Epithelial cell of proximal tubule (primary cell): ENCODE results near the gene MED8. TPM values are rescaled to one million over a fixed set of nuclear protein-coding genes. Genes with fewer than 3 reads are reported as not detected.

Experiments
- DNase-seq: peaks from one replicate; pipeline ENCODE4 v3.0.0-alpha.2; 2011; ENCODE audit warnings: low read depth
- H3K4me3 ChIP-seq: 2 replicates; pipeline ENCODE4 v1.5.1; 2011; ENCODE audit warnings: low read depth, mild to moderate bottlenecking, low read length
- total RNA-seq: library from RNA; depleted of rRNA; stranded (reverse); fragments of >200 nt; gene quantifications from 2 replicates; pipeline ENCODE4 v1.2.3, GENCODE V29; 2015
- TF ChIP-seq, protein P1 (sequence below): conservative IDR thresholded peaks from 2 replicates; pipeline ENCODE4 v1.5.1; 2012; ENCODE audit warnings: low read depth, mild to moderate bottlenecking, low read length

The MED8 gene
- total RNA-seq, 1 donor from 2014 or later: 25.2 TPM

DNA sequence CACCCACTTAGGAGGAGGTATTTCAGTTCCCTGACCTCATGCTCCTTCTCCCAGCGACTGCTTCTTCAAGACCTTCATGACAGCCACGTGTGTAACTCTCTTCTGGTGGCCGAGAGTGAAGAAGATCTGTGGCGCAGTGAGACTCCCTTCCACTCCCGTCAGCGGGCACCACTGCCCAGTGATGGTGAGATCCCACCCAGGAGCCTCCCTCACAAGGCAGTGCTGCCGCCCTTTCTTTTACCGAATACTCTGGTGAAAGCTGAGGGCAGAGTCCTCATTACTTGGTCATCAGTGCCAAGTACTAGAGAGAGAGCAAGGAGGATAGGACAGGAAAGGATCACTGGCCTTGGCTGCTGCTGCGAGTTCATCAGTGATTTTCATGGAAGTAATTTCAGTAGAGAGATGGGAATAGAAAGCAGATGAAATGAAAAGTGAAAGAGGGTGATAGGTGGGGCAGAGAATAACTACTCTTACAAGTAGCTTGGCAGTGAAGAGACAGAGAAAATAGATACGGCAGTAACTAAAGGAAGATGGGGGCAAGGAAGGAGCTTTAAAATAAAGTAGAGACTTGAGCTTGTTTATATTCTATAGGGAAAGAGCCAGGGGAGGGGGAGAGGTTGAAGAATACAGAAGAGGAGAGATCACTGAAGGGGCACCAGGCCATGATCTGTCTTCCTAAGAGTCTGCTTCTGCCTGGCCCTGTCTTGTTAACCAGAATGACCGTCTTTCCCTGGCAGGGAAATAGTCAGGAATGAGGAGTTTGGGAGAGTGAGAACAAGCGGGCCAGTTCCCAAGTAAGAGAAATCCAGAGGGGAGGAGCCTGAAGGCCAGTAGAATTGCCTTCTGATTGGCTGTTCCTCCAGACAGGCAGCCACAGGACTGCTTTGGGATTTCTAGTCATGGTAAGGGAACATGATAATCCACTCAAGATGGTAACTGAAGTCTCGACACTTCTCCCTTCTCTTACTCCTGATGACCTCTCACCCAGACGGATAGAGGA, 45.8 kb upstream of the MED8 start:
- TF ChIP-seq, protein P1, sequence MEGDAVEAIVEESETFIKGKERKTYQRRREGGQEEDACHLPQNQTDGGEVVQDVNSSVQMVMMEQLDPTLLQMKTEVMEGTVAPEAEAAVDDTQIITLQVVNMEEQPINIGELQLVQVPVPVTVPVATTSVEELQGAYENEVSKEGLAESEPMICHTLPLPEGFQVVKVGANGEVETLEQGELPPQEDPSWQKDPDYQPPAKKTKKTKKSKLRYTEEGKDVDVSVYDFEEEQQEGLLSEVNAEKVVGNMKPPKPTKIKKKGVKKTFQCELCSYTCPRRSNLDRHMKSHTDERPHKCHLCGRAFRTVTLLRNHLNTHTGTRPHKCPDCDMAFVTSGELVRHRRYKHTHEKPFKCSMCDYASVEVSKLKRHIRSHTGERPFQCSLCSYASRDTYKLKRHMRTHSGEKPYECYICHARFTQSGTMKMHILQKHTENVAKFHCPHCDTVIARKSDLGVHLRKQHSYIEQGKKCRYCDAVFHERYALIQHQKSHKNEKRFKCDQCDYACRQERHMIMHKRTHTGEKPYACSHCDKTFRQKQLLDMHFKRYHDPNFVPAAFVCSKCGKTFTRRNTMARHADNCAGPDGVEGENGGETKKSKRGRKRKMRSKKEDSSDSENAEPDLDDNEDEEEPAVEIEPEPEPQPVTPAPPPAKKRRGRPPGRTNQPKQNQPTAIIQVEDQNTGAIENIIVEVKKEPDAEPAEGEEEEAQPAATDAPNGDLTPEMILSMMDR: no peak
- H3K4me3 ChIP-seq: no peak overlapping the region
- DNase-seq: no peak

DNA sequence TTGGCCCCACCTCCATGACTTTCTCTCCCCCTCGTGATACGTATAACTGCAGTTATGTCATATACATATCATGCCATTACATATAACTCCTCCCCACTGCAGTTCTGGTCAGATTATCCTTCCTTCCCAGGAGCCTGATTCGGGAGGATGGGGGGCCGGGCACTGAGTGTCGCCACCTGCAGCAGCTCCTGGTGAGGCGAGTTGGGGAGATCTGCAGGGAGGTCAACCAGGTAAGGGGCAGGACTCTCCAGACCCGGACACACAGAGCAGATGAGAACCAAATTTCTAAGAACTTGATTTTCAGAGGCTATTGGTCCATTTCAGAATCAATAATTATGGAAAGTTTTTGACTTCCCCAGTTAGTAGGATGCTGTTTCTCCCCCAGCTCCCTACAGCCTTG, 44.7 kb upstream of the MED8 start:
- H3K4me3 ChIP-seq: no peak overlapping the region
- DNase-seq: no peak
- TF ChIP-seq, protein P1: no peak

DNA sequence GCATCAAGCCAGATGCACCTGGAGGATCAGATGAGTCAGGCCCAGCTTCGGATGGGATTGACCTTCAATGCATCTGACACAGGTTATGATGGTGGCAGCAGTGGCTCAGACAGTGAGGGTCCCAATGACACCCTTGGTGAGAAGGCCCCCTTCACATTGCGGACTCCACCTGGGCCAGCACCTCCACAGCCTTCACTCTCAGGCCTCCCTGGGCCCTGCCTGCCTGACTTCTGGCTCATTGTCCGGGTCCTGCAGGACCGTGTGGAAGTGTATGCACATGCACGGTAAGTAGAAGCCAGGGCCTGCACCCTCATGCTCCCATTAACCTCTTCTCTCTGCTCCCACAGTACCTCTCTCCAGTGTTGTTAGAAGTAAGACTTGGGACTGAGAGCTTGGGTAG, 43.3 kb upstream of the MED8 start:
- TF ChIP-seq, protein P1: no peak
- DNase-seq: no peak
- H3K4me3 ChIP-seq: no peak overlapping the region

DNA sequence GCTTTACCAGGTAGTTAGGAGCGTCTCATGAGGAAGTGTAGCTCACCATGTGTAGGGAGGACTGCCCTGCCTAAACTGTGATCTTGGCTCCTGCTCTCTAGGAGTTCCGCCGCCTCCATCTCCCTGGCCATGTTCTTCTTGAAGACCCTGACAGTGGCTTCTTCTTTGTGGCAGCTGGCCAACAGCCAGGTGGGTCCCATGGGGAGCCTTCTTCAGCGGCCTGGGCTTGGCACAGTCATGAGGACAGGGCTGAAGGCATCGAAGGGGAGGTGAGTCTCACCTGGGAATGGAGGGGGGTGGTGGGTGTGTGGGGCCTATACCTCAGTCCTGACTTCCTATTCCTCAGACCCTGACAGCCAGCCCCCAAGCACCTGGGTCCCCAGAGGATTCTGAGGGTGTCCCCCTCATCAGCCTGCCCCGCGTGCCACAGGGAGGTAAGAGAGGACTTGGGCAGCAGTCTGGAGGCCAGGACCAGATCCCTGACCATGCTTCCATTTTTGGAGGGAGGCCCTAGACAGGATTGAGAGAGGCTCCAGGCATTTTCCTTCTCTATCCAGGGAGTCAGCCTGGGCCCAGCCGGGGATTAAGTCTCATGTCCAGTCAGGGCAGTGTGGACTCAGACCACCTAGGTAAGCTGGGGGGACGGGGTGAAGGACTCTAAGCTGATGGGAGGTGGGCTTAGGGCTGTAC, 42.7 kb upstream of the MED8 start:
- TF ChIP-seq, protein P1: no peak

DNA sequence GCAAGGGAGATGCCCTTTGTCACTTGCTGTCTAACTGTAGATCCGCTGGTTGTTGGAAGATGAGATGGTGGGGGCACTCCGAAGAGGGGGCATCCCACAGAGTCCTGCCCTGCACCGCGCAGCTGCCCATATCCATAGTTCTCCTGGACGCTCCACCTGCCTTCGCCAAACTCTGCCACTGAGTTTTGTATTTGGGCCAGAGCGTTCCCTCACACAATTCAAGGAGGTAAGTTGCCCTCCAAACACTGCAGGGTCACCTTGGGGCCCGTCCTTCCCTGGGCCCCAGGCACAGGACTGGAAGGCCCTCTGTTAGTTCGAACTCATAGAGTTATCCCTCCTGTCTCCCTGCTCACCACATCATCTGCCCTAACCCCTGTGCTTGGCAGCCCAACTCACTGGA, 42.1 kb upstream of the MED8 start:
- TF ChIP-seq, protein P1: no peak
- H3K4me3 ChIP-seq: no peak overlapping the region
- no peak for DNase-seq

More for the DNA sequence above, 42.7 kb upstream of the MED8 start:
- H3K4me3 ChIP-seq: no peak overlapping the region
- DNase-seq: no peak

DNA sequence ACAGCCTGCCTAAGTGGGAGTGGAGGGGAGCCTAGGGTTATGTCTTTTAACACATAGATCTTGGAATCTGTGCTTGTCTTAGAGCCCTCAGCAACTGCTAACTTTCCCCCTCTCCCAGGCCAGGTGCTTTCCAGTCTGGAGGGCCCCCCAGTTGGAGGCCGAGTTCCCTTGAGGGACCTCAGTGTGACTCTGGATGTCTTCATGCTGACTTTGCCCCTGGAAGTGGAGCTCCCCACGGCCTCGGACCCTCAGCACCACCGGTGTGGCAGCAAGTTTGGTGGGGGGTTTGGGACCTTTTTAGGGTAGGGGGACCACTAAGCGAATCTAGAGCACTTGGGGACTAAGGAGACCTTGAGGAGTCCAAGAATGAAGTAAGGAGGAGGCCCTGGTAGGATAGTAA, 41.2 kb upstream of the MED8 start:
- DNase-seq: no peak
- TF ChIP-seq, protein P1: no peak
- H3K4me3 ChIP-seq: no peak overlapping the region
